SJSA1 (cell line): ENCODE data around the gene CRYBG2. TPM values are rescaled to one million over a fixed set of nuclear protein-coding genes. Genes with fewer than 3 reads are reported as not detected.

ENCODE experiments used
- DNase-seq, 2 experiments: peaks; one replicate each; pipeline ENCODE4 v3.0.0-alpha.2; 2015 to 2020; ENCODE audit warnings: low spot score in 2 of 2, low read depth in 1 of 2
- H3K27ac ChIP-seq: fragments of 250-450 bp; sonication (Bioruptor Pico); 2 replicates; pipeline ENCODE4 v1.5.1; 2020; ENCODE audit warnings: mild to moderate bottlenecking, moderate library complexity
- H3K27me3 ChIP-seq: fragments of 250-450 bp; sonication (Bioruptor Pico); replicated peaks from 2 replicates; pipeline ENCODE4 v1.5.1; 2020; ENCODE audit warnings: mild to moderate bottlenecking, moderate library complexity
- H3K36me3 ChIP-seq: fragments of 250-450 bp; sonication (Bioruptor Pico); 2 replicates; pipeline ENCODE4 v1.5.1; 2020; ENCODE audit warnings: mild to moderate bottlenecking
- H3K4me1 ChIP-seq: fragments of 250-450 bp; sonication (Bioruptor Pico); replicated peaks from 2 replicates; pipeline ENCODE4 v1.6.1; 2021; ENCODE audit warnings: mild to moderate bottlenecking
- H3K4me3 ChIP-seq: fragments of 250-450 bp; sonication (Bioruptor Pico); 2 replicates; pipeline ENCODE4 v1.5.1; 2020; ENCODE audit warnings: mild to moderate bottlenecking
- H3K9me3 ChIP-seq: fragments of 250-450 bp; sonication (Bioruptor Pico); replicated peaks from 2 replicates; pipeline ENCODE4 v1.5.1; 2020; ENCODE audit warnings: mild to moderate bottlenecking
- total RNA-seq: library from RNA; depleted of rRNA; stranded (reverse); fragments of >200 nt; shearing (Covaris generic); gene quantifications from 2 replicates; pipeline ENCODE4 v1.2.3, GENCODE V29; 2014

The CRYBG2 gene
- total RNA-seq, 1 experiment from 2014 or later = not detected

DNA sequence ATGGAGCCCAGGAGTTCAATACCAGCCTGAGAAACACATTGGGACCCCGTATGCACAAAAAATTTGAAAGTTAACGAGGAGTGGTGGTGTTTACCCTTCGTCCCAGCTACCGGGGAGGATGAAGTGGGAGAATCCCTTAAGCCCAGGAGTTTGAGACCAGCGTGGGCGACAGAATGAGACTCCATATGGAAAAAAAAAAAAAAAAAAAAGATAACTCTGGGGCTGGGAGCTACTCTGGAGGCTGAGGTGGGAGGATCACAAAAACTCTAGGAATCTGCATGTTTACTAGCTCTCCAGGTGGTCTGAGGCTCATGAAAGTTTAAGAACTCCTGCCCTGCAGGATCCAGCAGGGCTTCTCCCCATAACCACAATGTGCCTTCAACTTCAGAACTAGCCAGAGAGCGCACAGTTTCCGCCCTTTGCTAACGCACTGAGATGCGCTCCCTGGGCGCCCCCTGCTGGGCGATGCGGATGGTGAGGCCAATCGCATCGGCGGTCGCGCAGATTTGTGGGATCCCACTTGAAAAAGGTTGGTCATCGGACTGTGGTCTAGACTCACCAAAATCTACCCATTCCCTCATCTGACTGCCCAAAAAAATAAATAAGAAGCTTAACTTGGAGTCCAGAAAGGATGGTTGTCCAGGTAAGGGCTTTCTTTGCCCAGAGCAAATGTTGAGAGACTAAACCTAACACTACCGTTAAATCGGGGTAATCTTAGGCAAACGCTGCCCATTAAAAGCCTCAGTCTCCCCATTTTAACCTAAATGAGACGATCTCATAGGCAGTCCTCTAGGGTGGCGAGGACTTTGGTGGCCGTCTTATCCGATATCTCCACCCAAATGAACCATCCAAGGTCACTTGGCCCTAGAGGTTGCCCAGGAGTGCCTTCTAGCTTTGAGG lies 9.9 kb upstream of the CRYBG2 start:
- peaks cover 9% of the 10 kb centered on the region; the same call in 1 of the 2 replicates for H3K4me1 ChIP-seq
- no peaks in the 10 kb centered on the region for H3K9me3 ChIP-seq
- H3K36me3 ChIP-seq = no peaks in the 10 kb centered on the region
- peak; percentile 58 to 80 for DNase-seq
- peaks cover 34% of the 10 kb centered on the region for H3K27me3 ChIP-seq
- H3K27ac ChIP-seq = no peak overlapping the region
- H3K4me3 ChIP-seq = no peak overlapping the region

DNA sequence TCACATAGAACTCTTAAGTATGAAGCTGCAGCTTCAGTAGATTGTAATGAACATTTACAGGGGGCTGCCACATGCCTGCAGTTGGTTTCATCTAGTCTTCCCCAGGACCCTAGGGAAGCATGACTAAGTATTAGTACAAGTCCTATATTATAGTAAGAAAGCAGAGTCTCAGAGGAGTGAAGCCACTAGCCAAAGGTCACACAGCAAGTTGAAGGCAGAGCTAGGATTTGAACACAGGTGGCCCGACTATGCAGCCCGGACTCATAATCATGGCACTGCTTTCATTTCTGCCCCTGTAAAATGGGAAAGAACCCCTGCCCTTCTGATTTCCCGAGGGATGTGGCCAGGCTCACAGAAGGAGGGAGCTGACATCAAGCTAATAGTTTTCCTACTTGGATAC lies 8.4 kb upstream of the CRYBG2 start:
- DNase-seq = no peak
- H3K4me3 ChIP-seq = no peak overlapping the region
- H3K27ac ChIP-seq = no peak overlapping the region
- H3K36me3 ChIP-seq = no peaks in the 10 kb centered on the region
- peaks cover 9% of the 10 kb centered on the region; the same call in 1 of the 2 replicates for H3K4me1 ChIP-seq
- H3K9me3 ChIP-seq = no peaks in the 10 kb centered on the region
- H3K27me3 ChIP-seq = peaks cover 39% of the 10 kb centered on the region

DNA sequence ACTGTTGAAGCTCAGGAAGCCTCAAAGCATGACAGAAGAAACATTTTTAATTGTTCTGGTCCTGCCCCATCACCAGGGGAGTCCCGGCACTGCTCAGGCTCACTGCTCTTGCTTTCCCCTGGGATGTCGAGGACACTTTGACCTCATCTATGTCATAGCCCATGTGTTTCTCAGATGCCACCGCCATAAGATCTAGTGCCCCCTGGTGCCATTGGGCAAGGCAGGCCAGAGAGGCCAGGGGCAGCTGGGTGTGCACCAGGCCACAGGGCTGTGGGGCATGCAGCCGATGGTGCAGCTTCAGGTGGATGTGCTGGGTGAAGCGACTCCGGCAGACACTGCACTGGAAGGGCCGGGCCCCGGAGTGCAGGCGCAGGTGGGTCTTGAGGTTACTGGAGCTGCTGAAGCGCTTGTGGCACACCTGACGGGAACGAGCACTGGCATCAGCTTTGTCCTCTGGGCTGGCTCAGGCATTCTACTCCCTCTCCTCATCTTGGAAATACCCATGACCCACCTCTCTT lies 7.7 kb upstream of the CRYBG2 start:
- Histone ChIP-seq H3K4me3 (no peak overlapping the region), H3K27me3 (peaks cover 39% of the 10 kb centered on the region), H3K9me3 (no peaks in the 10 kb centered on the region), H3K4me1 (peaks cover 9% of the 10 kb centered on the region; the same call in 1 of the 2 replicates), H3K36me3 (no peaks in the 10 kb centered on the region), H3K27ac (no peak overlapping the region)
- no peak for DNase-seq

- Histone ChIP-seq H3K27me3 (peaks cover 45% of the 10 kb centered on the region), H3K27ac (no peak overlapping the region), H3K9me3 (no peaks in the 10 kb centered on the region), H3K36me3 (no peaks in the 10 kb centered on the region), H3K4me3 (no peak overlapping the region), H3K4me1 (peaks cover 9% of the 10 kb centered on the region; the same call in 1 of the 2 replicates)
- DNase-seq = no peak
Measured at GRCh38 chr1:26360807-26361604, 7.1 kb upstream of the CRYBG2 start.

DNA sequence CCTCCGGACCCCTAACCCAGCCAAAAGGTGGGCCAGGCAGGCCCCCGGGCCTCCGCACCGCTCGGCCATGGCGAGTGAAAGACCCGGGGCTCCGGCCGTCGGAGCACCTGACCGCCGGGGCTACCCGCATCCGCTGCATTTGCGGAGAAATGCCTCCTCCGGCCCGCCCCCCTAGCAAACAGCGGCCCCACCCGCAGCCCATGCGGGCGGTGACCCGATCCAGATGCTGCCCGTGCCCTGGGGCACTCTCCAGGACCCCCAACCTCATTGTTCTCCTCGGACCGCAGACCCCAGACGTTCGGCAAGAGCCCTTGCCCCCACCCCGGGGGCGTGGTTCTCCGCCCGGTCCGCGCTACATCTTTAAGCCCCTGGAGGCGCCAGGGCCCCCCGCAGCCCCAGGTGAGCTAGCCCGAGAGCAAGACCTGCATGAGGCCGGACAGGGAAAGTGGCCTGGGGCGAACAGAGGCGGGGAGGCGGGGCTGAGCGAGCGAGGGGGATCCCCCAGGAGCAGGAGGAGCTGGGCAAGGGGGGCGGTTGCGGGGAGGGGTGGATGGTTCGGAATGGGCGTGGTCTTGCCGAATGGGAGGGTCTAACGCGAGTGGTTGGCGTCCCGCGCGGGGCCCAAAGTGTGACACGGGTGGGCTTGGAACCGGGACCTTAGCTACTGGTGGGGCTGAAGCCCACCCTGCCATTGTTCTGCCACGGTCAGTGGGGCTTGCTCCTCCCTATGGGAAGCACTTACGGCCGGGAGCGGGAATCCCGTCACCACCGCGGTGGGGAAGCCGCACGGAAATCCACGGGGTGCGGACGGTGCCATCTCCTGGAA lies 6.3 kb upstream of the CRYBG2 start:
- Histone ChIP-seq H3K27me3 (peaks cover 51% of the 10 kb centered on the region), H3K36me3 (no peaks in the 10 kb centered on the region), H3K9me3 (no peaks in the 10 kb centered on the region), H3K27ac (no peak overlapping the region), H3K4me1 (peaks cover 9% of the 10 kb centered on the region; the same call in 1 of the 2 replicates), H3K4me3 (no peak overlapping the region)
- DNase-seq = no peak

DNA sequence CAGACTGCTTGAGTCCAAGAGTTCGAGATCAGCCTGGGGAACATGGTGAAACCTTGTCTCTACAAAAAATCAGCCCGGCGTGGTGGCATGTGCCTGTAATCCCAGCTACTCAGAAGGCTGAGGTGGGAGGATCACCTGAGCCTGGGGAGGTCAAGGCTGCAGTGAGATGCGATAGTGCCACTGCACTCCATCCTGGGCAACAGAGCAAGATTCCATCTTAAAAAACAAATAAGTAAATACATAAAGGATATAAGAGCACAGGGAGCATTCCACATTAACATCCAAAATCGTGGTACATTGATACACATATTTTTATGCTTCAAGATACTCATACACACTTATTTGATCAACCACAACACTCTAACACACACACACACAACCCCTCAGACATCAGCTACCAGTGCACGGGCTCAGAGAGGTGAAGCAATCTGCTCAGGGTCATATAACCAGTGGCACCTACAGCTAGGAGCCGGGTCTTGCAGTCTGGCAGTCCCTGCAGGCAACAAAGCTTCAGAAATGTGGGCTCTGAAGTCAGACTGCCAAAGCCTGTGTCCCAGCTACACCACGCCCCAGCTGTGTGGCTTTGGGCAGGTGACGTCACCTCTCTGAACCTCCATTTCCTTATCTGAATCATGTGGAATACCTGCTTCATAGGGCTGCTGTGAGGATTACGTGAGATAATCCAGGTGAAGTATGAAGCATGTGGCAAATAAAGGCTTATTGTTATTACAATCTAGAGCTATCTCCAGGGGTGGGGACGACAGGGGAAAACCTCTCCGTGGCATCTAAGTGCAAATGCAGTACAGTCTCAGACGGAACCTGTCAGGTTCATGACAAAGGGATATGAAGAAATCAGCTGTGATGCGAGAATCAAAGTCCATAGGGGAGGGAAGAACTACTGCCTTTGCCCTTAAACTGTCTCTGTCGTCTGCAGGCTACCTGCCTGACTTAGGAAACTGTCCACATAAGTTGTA lies 4.8 kb upstream of the CRYBG2 start:
- Histone ChIP-seq H3K27ac (no peak overlapping the region), H3K4me1 (peaks cover 9% of the 10 kb centered on the region; the same call in 1 of the 2 replicates), H3K27me3 (peaks cover 44% of the 10 kb centered on the region), H3K4me3 (no peak overlapping the region), H3K36me3 (no peaks in the 10 kb centered on the region), H3K9me3 (no peaks in the 10 kb centered on the region)
- no peak for DNase-seq

DNA sequence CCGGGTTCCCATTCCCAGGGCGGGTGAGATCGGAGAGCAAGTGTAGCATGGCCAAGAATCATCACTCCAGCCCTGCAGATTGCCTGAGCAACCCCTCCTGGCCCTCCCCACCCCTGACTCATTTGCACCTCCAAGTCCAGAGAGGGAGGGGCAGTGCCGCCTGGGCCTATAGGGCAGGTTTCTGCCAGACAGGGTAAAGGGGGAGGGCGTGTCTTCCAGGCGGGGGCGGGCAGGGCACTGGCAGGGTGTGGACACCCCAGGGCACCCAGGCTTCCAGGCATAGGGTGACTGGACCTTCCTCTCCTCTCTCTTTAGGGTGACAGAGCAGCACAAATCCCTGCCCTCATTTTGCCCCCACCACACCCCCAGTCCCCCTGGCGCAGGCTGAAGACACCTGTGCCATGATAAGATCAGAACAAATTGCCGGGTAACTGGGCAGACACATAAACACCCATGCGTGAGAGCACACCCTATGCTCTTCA lies 3.2 kb upstream of the CRYBG2 start:
- Histone ChIP-seq H3K4me3 (no peak overlapping the region), H3K36me3 (no peaks in the 10 kb centered on the region), H3K27ac (no peak overlapping the region), H3K9me3 (no peaks in the 10 kb centered on the region), H3K4me1 (peaks cover 9% of the 10 kb centered on the region; the same call in 1 of the 2 replicates), H3K27me3 (peaks cover 44% of the 10 kb centered on the region)
- DNase-seq = no peak

GRCh38 chr1:26356106-26356505 lies 2.2 kb upstream of the CRYBG2 start:
- Histone ChIP-seq H3K36me3 (no peaks in the 10 kb centered on the region), H3K27me3 (peaks cover 38% of the 10 kb centered on the region), H3K4me3 (no peak overlapping the region), H3K4me1 (peaks cover 18% of the 10 kb centered on the region), H3K9me3 (no peaks in the 10 kb centered on the region), H3K27ac (no peak overlapping the region)
- DNase-seq = no peak

- Histone ChIP-seq H3K4me3 (no peak overlapping the region), H3K4me1 (peaks cover 16% of the 10 kb centered on the region), H3K27me3 (peaks cover 27% of the 10 kb centered on the region), H3K36me3 (no peaks in the 10 kb centered on the region), H3K9me3 (no peaks in the 10 kb centered on the region), H3K27ac (no peak overlapping the region)
- no peak for DNase-seq
Measured at GRCh38 chr1:26354972-26355371, 1.0 kb upstream of the CRYBG2 start.

- H3K4me1 ChIP-seq = peaks cover 16% of the 10 kb centered on the region
- no peaks in the 10 kb centered on the region for H3K36me3 ChIP-seq
- no peak overlapping the region for H3K27ac ChIP-seq
- H3K9me3 ChIP-seq = no peaks in the 10 kb centered on the region
- H3K4me3 ChIP-seq = no peak overlapping the region
- DNase-seq = no peak
- peaks cover 13% of the 10 kb centered on the region for H3K27me3 ChIP-seq
Measured at GRCh38 chr1:26353210-26353859, 595 bp downstream of the CRYBG2 start.

DNA sequence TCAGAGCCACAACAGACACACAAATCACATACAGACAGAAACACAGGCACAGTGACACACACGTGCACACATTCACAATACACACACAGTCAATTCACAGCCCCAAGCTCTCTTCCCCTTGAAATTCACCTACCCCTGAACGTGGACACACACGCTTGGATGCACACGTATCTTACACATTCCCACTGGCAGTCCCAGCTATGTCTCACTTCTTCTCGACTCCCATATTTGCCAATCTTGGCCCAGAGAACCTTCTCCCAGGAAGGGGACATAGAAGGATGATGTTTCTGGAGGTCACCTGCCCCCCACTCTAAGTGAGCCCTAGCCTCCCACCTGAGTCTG lies 1.6 kb downstream of the CRYBG2 start:
- no peak overlapping the region for H3K27ac ChIP-seq
- peaks cover 16% of the 10 kb centered on the region for H3K4me1 ChIP-seq

More for the DNA sequence above, 1.6 kb downstream of the CRYBG2 start:
- Histone ChIP-seq H3K27me3 (0 out of 2 replicates have a peak, but pooled peaks cover 13% of the 10 kb centered on the region), H3K4me3 (no peak overlapping the region), H3K36me3 (no peaks in the 10 kb centered on the region), H3K9me3 (no peaks in the 10 kb centered on the region)
- no peak for DNase-seq
